ENCODE data around the gene TRIM34.
"Not testable (repeated sequence)": the region's sequence is repeated elsewhere in the genome, so short reads cannot be mapped to it uniquely, and the experiment has no call there.

TRIM34 gene

DNA sequence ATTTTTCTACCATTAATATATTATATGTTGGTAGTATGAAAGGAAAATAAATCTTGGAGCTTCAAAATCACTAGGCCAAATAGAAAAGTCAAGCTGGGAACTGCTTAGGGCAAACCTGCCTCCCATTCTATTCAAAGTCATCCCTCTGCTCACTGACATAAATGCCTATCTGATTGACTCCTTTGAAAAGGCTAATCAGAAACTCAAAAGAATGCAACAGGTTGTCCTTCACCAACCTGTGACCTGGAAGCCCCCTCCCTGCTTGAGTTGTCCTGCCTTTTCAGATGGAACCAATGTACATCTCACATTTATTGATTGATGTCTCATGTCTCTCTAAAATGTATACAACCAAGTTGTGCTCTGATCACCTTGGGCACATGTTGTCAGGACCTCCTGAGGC is 3.2 kb upstream of the TRIM34 start:
- DNase-seq (ENCODE audit: low spot score), result no peak

DNA sequence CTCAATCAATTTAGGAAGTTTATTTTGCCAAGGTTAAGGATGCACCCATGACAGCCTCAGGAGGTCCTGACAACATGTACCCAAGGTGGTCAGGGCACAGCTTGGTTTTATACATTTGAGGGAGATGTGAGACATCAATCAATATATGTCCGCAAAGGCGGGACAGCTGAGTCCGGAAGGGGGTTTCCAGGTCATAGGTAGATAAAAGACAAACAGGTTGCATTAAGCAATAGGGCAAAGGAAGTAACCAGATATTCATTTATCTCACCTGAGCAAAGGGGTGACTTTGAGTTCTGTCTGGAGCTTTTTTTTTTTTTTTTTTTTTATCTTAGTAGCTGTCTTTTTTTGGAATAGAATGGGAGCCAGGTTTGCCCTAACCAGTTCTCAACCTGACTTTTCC is 2.0 kb upstream of the TRIM34 start:
- DNase-seq (ENCODE audit: low spot score), result no peak

DNA sequence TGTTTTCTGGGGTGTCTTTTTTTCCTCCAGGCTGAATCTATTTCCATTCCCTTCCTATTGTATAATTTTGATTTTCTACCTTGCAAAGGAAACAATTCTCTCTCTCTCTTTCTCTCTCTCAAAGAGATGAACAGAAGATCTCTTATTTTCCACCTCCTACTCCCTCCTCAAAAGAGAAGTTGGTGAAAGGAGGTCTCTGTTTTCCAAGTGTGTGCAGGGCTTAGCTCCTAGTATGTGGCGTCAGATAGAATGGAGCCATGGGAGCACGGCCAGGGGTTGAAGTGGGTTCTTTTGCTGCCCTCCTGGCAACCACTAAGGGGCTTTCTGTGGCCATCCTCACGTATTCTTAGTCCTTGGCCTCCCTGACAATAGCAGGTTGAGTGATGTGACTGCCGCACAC is 480 bp downstream of the TRIM34 start:
- peak; percentile 78 for DNase-seq (ENCODE audit: low spot score)

DNA sequence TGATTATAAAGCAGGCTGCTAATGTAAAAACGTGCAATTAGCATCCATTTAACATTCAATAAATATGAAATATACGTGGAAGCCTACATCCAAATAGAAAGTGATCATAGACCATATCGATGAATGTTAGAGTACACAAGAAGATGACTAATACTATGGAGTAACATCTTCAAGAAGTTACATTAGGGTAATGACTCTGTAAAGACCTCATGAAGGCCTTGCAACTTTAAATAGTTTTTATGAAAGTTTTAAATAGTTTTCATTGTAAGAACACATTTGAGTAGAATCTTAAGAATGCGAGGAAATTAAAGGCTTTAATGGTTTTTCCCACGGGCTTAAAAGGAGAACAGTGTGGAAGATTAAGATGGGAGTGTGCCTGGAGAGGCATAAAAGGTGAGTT is 1.4 kb downstream of the TRIM34 start:
- no peak for DNase-seq (ENCODE audit: low spot score)

DNA sequence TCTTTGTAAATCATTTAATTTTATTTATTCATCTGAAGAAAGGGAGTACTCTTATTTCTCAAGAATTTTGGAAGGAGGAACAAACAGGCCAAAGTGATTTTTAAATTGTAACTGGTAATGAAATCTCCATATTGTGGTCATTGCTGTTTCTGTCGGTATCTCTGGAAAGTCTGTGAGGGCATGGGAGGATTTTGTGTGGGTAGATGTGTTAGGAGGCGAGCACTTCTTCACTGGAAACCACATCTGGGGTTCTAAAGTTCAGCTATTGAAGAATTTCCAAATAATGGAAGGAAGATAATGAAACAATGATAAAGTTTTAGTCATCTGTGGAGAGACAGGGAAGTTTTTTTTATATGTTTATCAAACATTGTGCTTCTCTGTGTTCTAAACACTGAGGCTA is 6.6 kb downstream of the TRIM34 start:
- DNase-seq (ENCODE audit: low spot score), result no peak

DNA sequence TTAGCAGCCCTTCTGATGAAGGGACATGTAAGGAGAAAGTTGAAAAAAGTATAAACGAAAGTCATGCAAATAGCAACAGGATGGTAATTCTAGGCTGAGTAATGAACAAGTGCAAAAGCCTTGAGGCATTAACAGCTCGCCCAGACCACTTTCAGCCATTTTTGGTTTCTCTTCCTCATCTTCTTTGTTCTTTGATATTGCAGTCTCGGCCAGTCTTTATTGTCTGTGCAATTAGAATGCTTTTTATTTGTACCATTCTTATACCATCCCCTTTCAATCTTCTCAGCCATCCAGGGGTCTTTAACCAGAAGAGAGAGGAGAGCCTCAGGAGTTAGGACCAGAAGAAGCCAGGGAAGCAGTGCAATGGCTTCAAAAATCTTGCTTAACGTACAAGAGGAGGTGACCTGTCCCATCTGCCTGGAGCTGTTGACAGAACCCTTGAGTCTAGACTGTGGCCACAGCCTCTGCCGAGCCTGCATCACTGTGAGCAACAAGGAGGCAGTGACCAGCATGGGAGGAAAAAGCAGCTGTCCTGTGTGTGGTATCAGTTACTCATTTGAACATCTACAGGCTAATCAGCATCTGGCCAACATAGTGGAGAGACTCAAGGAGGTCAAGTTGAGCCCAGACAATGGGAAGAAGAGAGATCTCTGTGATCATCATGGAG is 7.3 kb downstream of the TRIM34 start:
- no peak for DNase-seq (ENCODE audit: low spot score)

DNA sequence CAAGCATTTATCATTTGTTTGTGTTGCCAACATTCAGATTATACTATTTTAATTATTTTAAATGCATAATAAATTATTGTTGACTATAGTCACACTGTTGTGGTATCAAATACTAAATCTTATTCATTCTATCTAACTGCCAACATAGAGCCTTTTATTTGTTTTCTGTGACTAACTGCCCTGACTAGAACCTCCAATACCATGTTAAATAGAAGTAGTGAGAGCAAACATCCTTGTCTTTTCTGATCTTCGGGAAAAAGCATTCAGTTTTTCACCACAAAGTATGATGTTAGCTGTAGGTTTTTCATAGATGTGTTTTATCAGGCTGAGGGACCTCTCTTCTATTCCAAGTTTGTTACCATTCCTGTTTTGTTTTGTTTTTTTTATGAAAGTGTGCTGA is 15.2 kb downstream of the TRIM34 start:
- DNase-seq (ENCODE audit: low spot score), result no peak

DNA sequence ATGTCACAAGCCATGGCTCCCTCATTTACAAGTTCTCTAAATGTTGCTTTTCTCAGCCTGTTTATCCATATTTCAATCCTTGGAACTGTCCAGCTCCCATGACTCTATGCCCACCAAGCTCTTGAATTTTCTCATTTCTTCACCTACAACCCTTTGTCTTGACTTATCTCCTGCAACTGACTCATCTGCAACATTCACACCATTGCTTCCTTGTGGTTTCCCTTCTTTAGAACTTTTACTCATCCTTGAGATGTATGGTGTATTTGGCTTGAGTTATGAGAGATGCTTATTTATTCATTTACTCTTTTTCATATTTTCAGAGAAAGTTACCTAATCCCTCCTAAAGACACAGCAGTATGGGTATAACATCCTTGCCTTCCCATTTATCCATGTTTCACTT is 18.8 kb downstream of the TRIM34 start:
- DNase-seq (ENCODE audit: low spot score), result no peak

DNA sequence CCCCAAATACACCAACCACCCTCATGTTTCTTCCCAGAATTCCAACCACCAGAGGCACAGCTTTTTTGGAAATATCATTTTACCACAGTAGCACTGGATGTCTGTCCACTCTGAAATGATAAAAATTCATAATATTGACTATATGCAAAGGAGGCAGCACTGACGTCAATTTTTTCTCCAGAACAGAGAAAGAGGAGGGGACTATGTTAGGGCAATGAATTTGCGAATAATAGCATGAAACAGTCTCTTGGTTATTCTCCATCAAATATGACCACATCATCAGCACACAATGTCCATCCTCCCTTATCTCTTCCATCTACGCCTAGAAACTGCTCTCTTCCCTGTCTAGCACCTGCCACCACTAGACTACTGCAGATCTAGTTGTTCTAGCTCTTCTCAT is 21.3 kb downstream of the TRIM34 start:
- no peak for DNase-seq (ENCODE audit: low spot score)

DNA sequence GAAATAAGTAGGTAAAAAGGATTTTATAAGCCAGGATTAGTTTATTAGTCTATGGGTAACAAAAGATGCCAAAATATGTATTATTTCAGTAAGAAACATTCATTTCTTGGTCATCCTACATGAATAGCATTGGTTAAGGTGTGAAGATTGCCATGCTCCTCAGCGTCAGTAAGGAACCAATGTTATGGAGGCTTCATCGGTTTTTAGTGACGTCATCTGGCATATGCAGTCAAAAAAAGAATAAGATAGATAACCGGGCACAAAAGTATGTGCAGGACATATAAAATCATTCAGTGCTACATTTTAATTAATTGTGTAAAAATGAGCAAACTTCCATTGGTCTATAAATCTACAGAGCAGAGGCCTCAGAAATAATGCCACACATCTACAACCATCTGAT is 30.7 kb downstream of the TRIM34 start:
- no peak for DNase-seq (ENCODE audit: low spot score)

DNA sequence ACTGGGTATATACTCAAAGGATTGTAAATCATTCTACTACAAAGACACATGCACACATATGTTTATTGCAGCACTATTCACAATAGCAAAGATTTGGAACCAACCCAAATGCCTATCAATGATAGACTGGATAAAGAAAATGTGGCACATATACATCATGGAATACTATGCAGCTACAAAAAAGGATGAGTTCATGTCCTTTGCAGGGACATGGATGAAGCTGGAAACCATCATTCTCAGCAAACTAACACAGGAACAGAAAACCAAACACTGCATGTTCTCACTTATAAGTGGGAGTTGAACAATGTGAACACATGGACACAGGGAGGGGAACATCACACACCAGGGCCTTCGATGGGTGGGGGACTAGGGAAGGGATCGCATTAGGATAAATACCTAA is 32.2 kb downstream of the TRIM34 start:
- DNase-seq (ENCODE audit: low spot score), result not testable (repeated sequence)

DNA sequence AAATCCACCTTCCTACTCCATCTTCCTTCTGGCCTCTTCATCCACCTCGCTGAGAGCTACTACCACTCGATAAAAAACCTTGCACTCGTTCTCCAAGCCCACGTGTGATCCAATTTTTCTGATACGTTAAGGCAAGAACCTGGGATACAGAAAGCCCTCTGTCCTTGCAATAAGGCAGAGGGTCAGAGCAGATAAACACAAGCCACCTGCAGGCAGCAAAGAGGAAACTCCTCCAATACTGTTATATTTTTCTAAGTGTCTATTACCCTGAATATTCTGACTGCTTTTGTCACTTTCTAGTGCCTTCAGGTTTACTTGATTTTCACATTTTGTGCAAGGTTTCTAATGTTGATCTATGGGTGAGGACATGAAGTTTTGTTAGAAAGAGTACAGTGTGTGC is 33.5 kb downstream of the TRIM34 start:
- no peak for DNase-seq (ENCODE audit: low spot score)

DNA sequence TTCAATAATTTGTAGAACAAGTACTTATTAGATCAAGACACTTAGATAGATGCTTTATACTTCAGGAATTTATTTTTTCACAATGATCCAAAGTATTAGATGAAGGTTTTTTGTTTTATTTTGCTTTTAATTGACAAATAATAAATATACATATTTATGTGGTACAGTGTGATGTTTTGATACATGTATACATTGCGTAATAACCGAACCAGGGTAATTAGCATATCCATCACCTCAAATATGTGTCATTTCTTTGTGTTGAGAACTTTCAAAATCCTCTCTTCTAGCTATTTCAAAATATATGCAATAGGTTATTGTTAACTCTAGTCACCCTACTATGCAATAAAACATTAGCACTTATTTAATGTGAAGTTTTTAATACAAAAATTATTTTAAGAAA is 38.7 kb downstream of the TRIM34 start:
- DNase-seq (ENCODE audit: low spot score), result no peak

DNA sequence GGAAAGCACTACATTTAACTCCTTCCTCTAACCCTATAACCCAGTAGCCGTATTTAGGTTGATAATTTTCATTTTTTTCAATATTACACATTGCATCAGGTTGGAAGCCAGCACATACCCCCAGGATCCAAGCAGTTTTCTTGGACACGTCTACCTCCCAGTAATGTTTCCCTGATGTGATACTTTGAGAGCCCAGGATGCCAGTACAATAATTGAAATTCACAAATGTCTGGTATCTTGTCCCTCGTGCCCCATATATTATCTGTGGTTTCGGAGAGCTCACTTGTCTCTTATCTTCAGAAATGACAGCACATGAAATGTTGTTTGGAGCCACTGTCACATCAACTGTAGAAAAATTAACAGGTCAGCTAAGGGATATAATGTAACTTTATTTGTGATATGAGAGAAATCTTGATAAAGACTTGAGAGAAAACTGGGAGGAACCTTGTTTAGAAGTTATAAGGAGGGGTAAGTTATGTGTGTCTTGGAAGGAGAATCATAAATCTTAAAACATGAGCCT is 40.3 kb downstream of the TRIM34 start:
- no peak for DNase-seq (ENCODE audit: low spot score)

DNA sequence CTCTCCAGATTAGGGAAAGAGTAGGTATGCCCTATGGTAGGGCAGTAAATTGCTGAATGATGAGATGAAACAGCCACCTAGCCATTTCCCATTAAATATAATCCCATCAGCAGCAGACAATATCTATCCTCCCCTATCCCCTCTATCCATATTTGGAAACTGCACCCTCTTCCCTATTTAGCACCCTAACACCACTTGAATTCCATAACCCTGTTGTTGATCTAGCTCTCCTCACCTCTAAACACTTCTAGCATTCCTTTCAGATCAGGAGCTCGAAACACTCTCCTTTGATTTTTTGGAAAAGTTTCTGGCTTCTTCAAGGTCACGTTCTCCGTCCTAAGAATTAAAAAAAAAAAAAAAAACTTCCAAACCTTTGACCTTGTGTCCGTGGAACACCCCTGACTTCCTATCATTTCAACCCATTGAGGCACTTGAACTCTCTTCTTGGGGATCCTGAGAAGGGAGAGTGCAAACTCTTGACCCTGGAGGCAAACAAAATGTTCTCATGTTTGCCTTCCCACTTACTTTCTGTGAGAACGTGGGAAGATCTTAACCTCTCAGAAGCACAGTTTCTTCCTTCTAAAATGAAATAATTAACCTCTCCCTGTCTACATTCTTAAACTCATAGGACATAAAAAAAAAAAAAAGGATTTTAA is 41.1 kb downstream of the TRIM34 start:
- no peak for DNase-seq (ENCODE audit: low spot score)

DNA sequence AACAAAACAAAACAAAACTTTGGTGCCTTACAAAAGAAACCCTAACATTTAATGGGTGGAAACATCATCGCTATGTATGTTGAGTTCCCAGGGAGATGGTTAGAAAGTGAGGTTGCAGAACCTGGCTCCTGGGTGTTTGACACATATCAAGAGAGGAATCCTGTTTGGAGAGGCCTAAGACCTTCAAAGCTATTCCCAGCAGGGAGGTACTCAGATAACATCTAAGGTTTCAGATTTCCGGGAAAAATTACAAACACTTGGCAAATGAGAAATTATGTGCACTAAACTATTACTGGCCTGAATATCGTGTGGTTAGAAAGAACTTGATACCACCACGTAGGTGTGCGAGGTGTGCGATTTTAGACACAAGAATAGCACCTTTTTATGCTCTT is 41.6 kb downstream of the TRIM34 start:
- no peak for DNase-seq (ENCODE audit: low spot score)

DNA sequence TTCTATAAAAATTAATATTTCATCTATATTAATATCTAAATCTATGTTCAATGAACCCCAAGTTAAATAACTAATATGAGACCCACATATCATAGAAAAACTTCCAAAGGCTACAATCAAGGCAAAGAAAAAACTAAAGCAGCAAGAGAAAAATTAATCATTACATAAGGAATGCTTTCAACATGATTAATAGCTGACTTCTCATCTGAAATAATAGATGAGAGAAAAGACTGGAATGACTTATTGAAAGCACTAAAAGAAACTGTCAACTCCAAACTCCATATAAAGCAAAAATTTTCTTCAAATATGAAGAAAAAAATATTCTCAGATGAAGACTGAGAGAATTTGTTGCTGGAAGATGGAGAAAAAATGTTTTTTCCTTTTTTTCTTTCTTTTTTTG is 47.0 kb downstream of the TRIM34 start:
- no peak for DNase-seq (ENCODE audit: low spot score)

DNA sequence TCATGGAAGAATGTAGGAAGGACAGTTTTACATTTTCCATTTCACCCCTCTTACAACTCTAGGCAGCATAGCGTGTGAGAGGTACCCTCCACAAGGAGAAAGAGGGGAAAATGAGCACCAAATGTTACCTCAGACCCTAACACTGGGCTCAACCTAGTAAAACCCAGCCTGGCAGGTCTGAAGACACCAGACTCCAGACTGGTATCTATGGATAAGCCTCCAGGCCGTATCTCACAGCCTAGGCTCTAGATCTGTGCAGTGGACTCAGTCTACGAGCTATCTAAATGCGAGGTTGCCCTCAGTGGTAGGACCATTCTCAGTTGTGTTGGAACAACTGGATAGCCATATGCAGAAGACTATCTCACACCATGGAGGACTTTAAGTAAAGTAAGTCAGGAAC is 49.6 kb downstream of the TRIM34 start:
- no peak for DNase-seq (ENCODE audit: low spot score)

DNA sequence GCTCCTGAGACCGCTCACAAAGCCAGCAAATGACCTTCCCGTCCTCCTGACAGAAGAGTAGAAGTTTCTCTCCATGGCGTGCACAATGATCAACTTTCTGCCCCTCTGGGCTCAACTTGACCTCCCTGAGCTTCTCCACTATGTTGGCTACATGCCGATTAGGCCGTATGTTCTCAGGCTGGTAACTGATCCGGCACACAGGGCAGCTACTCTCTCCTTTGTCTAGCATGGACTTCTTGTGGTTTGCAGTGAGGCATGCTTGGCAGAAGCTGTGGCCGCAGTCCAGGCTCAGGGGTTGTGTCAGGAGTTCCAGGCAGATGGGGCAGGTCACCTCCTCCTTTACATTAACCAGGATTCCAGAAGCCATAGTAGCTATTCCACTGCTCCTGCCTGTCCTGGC is 55.0 kb downstream of the TRIM34 start:
- no peak for DNase-seq (ENCODE audit: low spot score)

DNA sequence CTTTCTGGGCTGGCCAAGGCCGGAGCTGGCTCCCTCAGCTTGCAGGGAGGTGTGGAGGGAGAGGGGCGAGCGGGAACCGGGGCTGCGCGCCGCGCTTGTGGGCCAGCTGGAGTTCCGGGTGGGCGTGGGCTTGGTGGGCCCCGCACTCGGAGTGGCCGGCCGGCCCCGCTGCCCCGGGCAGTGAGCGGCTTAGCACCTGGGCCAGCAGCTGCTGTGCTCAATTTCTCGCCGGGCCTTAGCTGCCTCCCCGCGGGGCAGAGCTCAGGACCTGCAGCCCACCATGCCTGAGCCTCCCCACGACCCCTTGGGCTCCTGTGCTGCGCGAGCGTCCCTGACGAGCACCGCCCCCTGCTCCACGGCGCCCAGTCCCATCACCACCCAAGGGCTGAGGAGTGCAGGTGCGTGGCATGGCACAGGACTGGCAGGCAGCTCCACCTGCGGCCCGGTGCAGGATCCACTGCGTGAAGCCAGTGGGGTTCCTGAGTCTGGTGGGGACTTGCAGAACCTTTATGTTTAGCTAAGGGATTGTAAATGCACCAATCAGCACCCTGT is 58.2 kb downstream of the TRIM34 start:
- not testable (repeated sequence) for DNase-seq (ENCODE audit: low spot score)

DNA sequence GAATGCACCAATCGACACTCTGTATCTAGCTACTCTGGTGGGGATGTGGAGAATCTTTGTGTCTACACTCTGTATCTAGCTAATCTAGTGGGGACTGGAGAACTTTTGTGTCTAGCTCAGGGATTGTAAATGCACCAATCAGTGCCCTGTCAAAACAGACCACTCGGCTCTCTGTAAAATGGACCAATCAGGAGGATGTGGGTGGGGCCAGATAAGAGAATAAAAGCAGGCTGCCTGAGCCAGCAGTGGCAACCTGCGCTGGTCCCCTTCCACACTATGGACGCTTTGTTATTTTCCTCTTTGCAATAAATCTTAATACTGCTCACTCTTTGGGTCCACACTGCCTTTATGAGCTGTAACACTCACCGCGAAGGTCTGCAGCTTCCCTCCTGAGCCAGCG is 58.8 kb downstream of the TRIM34 start:
- not testable (repeated sequence) for DNase-seq (ENCODE audit: low spot score)

DNA sequence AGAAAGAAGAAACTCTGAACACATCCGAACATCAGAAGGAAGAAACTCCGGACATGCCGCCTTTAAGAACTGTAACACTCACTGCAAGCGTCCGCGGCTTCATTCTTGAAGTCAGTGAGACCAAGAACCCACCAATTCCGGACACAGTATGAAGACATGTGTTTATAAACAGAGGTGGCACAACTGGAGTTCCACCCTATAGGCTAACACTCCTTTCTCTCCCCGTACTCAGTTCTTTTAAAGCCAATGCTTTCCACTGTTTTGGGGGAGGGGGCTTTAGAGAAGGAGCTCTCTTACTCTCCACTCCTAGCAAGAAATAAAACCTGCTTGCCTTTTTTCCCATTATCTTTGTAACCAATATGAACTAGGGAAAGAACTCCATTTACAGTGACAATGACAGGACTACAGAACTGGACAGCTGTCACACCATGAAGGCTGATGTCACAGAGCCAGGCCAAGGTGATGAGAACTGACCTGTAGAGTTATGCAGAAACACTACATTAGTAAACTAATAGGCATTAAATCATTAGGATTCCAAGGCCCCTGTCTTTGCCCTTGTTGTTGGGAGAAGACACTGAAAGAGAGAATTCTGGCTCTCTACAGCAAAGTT is 59.3 kb downstream of the TRIM34 start:
- no peak for DNase-seq (ENCODE audit: low spot score)

DNA sequence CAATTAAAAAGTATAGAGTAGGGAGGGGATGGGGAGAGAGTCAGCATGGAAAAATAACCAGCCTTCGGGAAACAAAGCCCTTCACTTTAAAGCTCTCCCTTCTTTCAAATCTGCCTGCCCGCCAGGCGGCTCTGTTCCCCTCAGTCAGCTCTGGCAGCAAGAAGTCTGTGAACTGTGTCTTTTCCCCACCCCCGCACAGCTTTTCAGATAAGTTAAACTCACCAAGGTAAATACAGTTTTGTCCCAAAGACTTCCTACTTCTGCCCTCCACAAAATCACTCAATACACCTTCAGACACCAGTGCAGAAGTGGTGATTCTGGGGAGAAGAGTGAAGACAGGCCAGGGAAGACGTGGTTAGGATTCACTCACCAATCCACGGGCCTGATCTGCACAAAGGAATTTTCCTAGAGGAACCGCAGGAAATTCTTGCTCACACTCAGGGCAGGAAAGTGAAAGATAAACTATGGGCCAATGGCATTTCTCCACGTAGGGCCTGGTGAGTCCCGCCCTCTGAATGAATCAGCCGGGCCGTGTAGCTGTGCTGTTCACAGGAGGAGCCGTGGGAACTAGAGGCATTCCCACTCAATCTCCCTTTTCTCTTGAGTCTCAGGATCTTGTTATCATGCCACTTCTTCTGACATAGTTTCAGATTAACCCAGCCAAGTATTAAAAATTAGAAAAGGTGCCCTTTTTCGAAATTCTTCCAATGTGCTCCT is 60.0 kb downstream of the TRIM34 start, which contains the start of gene TRIM5:
TRIM5 (minus strand) TSS at position 429 of the 717 bp plus-strand sequence. CDS start 4,897 bp downstream, outside the sequence.
- DNase-seq (ENCODE audit: low spot score), result peak; percentile 92
